Spinal cord (tissue), 10 donors: ENCODE results near the gene OGDH. TPM values are rescaled to one million over a fixed set of nuclear protein-coding genes. Genes with fewer than 3 reads are reported as not detected.
A peak's percentile ranks its signal among the peaks of the same experiment; 100 is the strongest.
"Not testable (repeated sequence)": the region's sequence is repeated elsewhere in the genome, so short reads cannot be mapped to it uniquely, and the experiment has no call there.

Source experiments
- DNase-seq, 6 donors: peaks; one replicate each; pipeline versions ENCODE4 v3.0.0 to v3.0.0-alpha.2; 2013 to 2015; ENCODE audit warnings: low spot score in 6 of 6, low read depth in 4 of 6
- H3K27ac ChIP-seq: one replicate; pipeline ENCODE4 v1.5.1; 2013; ENCODE audit warnings: low read depth, low read length, control low read depth
- H3K27me3 ChIP-seq: one replicate; pipeline ENCODE4 v1.6.1; 2013; ENCODE audit warnings: low read length; ENCODE audit not compliant: control insufficient read depth, insufficient read depth
- H3K36me3 ChIP-seq: one replicate; pipeline ENCODE4 v1.6.1; 2013; ENCODE audit warnings: low read length; ENCODE audit not compliant: control insufficient read depth, insufficient read depth
- H3K4me1 ChIP-seq: one replicate; pipeline ENCODE4 v1.6.1; 2013; ENCODE audit warnings: low read length; ENCODE audit not compliant: control insufficient read depth, insufficient read depth
- H3K4me3 ChIP-seq: one replicate; pipeline ENCODE4 v1.5.1; 2013; ENCODE audit warnings: low read depth, low read length, control low read depth
- H3K9me3 ChIP-seq: one replicate; pipeline ENCODE4 v1.6.1; 2013; ENCODE audit warnings: low read length; ENCODE audit not compliant: control insufficient read depth, insufficient read depth
- WGBS: methylation state at CpG from one replicate; pipeline ENCODE4 v1.1.5; 2013; ENCODE audit warnings: missing lambda C conversion rate; ENCODE audit not compliant: insufficient coverage; 5-methylcytosine and 5-hydroxymethylcytosine counted together
- long read RNA-seq, 4 donors: transcript quantifications; one replicate each; lab custom pipeline, GENCODE V29; 2026
- polyA plus RNA-seq, 2 donors: library from polyadenylated mRNA; unstranded; fragments of 120-200 nt; gene quantifications; one replicate each; pipeline ENCODE4 v1.2.1, GENCODE V29; 2013; ENCODE audit not compliant: insufficient read length in 2 of 2
- total RNA-seq, 2 donors: library from RNA; depleted of rRNA in 1 of 2; stranded (reverse); fragments of 120-200 nt in 1 of 2; fragments of >200 nt in 1 of 2; gene quantifications; one replicate each; pipeline versions ENCODE4 v1.2.3 to v1.2.4, GENCODE V29; 2013 to 2014
- donor health status: healthy.

Gene OGDH
- total RNA-seq (10 to 100 TPM; 63.8 to 63.9 TPM), polyA plus RNA-seq (10 to 100 TPM; 74.8 to 78.6 TPM)
- long read RNA-seq, donor 1, full-length matches to known transcripts, result 10 of 10 reads
- long read RNA-seq, donor 1, partial matches to known transcripts, result 0 of 10 reads
- long read RNA-seq, donor 1, other reads (novel, unspliced or antisense), result 0 of 10 reads
- long read RNA-seq, donor 2, full-length matches to known transcripts, result 2 of 2 reads
- long read RNA-seq, donor 2, partial matches to known transcripts, result 0 of 2 reads
- long read RNA-seq, donor 2, other reads (novel, unspliced or antisense), result 0 of 2 reads
- long read RNA-seq, donor 3, full-length matches to known transcripts, result 1 of 1 reads
- long read RNA-seq, donor 3, partial matches to known transcripts, result 0 of 1 reads
- long read RNA-seq, donor 3, other reads (novel, unspliced or antisense), result 0 of 1 reads
- long read RNA-seq, donor 4, full-length matches to known transcripts, result 3 of 3 reads
- long read RNA-seq, donor 4, partial matches to known transcripts, result 0 of 3 reads
- long read RNA-seq, donor 4, other reads (novel, unspliced or antisense), result 0 of 3 reads

DNA sequence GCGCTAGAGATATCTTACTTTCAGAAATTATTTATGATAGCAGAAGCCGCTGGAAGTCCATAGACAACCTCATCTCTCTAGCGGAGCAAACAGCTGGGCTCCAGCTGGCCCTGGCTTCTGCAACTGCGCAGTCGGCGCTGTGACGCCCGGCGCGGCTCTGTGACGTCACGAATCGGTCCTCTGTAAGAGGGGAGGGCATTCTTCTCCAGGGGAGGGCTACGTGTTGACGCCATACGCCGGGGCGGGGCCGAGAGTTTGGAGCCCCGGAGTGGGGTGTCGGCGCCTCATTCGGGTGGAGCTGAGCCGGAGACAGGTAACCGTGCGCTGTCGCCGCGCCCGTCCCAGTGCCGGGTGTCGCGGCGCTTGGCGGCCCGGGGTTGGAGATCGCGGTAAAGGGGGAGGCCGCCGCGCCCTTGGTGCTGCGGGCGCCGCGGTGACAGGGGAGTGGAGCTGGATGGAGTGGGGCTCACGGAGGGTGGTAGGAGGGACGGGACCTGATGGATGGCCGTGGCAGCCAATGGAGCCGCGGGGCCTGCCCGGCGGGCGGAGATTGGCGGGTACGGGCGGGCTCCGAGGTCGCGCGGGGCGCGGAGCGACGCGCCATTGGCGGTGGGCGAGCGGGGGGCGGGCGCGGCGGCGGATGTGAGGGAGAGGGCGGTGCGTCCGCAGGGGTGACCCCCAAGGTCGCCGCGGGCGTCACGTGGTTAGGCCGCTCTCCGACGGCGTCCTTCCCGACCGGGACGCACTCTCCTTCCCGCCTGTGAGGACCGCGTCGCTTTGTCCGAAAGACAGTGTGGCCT lies at the start of gene OGDH:
TSS of gene OGDH (plus strand) at position 287 of the 800 bp plus-strand sequence. CDS start 17,717 bp downstream, outside the sequence.
- H3K9me3 ChIP-seq, result no peaks in the 10 kb centered on the region
- peak within 1 kb of the TSS; percentile 95 for H3K4me3 ChIP-seq
- H3K36me3 ChIP-seq, result no peaks in the 10 kb centered on the region
- no peaks in the 10 kb centered on the region for H3K27me3 ChIP-seq
- 0% methylated on average over 91 of the region's 93 CpGs for WGBS
- peaks cover 20% of the 10 kb centered on the region for H3K4me1 ChIP-seq
- H3K27ac ChIP-seq, result peak within 1 kb of the TSS; percentile 94
- peak; percentile 95 to 100 (median 98) for DNase-seq

DNA sequence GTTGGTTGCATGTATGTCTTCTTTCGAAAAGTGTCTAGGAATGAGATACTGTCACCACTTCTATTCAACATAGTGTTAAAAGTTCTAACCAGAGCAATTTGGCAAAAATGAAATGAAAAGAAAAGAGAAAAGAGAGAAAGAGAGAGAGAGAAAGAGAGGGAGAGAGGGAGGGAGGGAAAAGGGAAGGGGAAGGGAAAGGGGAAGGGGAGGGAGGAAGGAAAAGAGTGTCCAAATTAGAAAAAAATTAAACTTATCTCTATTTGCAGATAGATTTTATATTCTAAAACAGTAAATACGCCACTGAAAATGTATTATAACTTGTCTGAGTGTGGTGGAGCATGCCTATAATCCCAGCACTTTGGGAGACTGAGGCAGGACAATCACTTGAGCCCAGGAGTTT lies 48.9 kb upstream of the OGDH start:
- no peak for DNase-seq
- no peak overlapping the region for H3K4me3 ChIP-seq
- no peaks in the 10 kb centered on the region for H3K4me1 ChIP-seq
- H3K27ac ChIP-seq, result no peak overlapping the region
- H3K36me3 ChIP-seq, result no peaks in the 10 kb centered on the region
- H3K9me3 ChIP-seq, result no peaks in the 10 kb centered on the region
- WGBS, result no CpG with 5 or more reads among the region's 2 CpGs
- no peaks in the 10 kb centered on the region for H3K27me3 ChIP-seq

DNA sequence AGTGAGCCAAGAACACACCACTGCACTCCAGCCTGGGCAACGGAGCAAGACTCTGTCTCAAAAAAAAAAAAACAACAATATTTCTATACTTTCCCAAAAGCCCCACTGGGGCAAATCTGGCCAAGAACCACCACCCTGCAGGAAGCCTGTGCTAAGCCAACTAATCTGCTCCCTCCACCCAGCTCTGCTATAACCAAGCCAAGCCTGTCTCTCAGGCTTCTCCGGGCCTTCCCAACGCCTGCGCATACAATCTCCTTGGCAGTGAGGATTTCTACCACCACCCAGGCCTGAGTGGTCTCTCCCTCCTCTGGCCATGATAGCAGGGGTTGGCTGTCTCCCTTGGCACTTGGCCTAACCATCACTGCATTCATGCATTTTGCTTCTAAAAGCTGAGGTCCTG lies 46.9 kb upstream of the OGDH start:
- WGBS, result 63% methylated on average over 3 of the region's 4 CpGs
- DNase-seq, result no peak
- Histone ChIP-seq H3K36me3 (peaks cover 10% of the 10 kb centered on the region), H3K9me3 (no peaks in the 10 kb centered on the region), H3K4me1 (no peaks in the 10 kb centered on the region), H3K4me3 (no peak overlapping the region), H3K27ac (no peak overlapping the region), H3K27me3 (no peaks in the 10 kb centered on the region)

DNA sequence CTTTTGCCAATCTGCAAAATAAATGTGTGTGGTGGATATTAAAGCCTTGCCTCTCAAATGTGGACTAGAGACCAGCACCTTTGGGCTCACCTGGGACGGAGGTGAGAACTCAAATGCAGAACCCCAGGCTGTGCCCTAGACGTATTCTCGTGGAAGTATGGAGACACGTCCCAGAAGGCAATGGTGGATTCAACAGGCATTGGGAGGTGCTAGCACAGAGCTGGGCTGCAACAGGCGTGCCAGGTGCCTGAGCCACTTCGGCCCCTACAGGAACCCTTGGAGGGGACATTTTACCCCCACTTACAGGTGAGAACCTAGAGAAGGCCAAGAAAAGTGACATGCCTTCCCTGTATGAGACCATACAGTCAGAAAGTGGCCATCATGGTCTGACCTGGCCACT lies 44.9 kb upstream of the OGDH start:
- H3K36me3 ChIP-seq, result peaks cover 30% of the 10 kb centered on the region
- no peak for DNase-seq
- H3K9me3 ChIP-seq, result no peaks in the 10 kb centered on the region
- WGBS, result 84% methylated on average over 6 of the region's 6 CpGs
- H3K27me3 ChIP-seq, result no peaks in the 10 kb centered on the region
- H3K4me1 ChIP-seq, result no peaks in the 10 kb centered on the region
- no peak overlapping the region for H3K4me3 ChIP-seq
- H3K27ac ChIP-seq, result no peak overlapping the region

DNA sequence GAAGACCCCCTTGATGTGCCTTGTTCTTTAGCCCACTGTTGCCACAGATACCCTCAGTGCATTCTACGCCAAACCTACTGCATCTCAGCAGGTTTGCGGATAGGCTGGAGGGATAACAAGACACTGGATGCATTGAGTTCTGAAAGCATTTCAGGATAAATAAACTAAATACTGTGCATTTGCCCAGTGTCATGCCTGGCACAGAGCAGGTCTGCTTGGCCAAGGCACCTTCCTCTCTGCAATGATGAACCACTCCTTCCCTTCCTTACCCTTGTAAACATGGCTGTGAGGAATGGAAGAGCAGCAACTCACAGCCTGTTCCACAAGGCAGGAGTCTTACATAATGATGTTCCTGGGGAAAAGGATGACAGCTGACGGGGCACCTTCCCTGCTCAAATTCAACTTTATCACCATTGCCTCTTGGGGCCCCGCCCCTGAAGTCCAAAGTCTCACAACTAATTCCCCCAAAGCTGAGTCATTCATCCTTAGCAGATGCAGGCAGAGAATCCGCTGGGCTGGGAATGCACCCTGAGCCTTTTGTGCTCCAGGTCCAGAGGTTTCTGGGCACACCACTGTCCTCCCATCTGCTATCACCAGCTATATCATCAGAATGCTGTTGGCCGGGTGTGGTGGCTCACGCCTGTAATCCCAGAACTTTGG lies 44.3 kb upstream of the OGDH start:
- Histone ChIP-seq H3K4me3 (no peak overlapping the region), H3K36me3 (peaks cover 35% of the 10 kb centered on the region), H3K4me1 (no peaks in the 10 kb centered on the region), H3K27me3 (no peaks in the 10 kb centered on the region), H3K27ac (no peak overlapping the region), H3K9me3 (no peaks in the 10 kb centered on the region)
- 88% methylated on average over 7 of the region's 7 CpGs for WGBS
- no peak for DNase-seq

DNA sequence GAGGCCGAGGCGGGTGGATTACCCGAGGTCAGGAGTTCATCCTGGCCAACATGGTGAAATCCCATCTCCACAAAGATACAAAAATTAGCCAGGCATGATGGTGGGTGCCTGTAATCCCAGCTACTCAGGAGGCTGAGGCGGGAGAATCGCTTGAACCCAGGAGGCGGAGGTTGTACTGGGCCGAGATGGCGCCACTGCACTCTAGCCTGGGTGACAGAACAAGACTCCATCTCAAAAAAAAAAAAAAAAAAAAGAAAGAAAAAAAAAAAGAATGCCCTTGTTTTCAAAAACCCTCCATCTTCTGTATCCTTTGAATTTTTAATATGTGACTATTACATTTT lies 43.8 kb upstream of the OGDH start:
- not testable (repeated sequence) for H3K27ac ChIP-seq, H3K4me3 ChIP-seq, DNase-seq, H3K27me3 ChIP-seq, H3K4me1 ChIP-seq, H3K9me3 ChIP-seq
- H3K36me3 ChIP-seq, result peaks cover 40% of the 10 kb centered on the region
- WGBS, result 100% methylated on average over 3 of the region's 8 CpGs

DNA sequence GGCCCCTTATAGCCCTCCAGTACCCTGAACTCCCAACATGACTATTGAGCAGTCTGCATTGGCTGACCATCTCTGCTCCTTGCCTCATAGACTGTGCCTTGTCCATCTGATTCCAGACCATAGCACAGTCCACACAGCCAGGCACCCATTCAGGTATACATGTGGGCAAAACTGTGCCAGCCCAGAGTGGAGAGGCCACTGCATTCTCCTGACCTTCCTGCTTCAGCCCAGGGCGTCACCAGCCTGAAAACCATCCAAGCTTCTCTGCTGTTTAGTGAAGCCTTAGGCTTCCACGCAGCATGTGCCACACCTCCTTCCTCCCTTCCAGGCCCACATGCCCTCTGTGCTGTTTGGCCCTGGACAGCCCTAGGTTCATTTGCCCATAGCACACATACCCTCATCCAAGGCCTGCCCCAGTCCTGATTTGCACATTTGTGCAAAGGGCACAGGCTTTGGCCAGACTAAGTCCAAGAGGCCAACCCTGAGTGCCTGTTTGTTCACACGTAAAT lies 43.2 kb upstream of the OGDH start:
- WGBS, result 97% methylated on average over 3 of the region's 3 CpGs
- Histone ChIP-seq H3K9me3 (no peaks in the 10 kb centered on the region), H3K36me3 (peaks cover 47% of the 10 kb centered on the region), H3K4me1 (no peaks in the 10 kb centered on the region), H3K27ac (no peak overlapping the region), H3K4me3 (no peak overlapping the region), H3K27me3 (no peaks in the 10 kb centered on the region)
- DNase-seq, result no peak

DNA sequence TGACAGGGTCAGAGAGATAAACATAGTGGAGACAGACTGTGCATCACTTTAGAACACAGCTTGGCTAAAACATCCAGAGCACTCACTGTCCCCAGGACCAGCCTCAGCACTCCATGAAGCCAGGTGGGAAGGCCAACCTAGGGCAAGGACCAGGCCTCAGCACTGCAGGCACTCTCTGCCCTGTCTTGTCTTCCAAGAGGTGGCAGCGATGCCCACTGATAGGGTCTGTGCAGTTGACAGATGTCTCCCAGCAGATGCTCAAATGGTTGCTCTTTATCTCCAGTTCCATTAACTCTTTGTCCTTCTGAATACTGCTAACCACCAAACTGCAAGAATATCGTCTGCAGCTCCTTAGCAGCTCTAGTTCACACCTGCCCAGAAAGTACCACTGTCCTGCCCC lies 41.8 kb upstream of the OGDH start:
- DNase-seq, result no peak
- Histone ChIP-seq H3K36me3 (peaks cover 60% of the 10 kb centered on the region), H3K27ac (no peak overlapping the region), H3K9me3 (no peaks in the 10 kb centered on the region), H3K4me1 (no peaks in the 10 kb centered on the region), H3K27me3 (no peaks in the 10 kb centered on the region), H3K4me3 (no peak overlapping the region)
- WGBS, result 82% methylated on average over 2 of the region's 2 CpGs

DNA sequence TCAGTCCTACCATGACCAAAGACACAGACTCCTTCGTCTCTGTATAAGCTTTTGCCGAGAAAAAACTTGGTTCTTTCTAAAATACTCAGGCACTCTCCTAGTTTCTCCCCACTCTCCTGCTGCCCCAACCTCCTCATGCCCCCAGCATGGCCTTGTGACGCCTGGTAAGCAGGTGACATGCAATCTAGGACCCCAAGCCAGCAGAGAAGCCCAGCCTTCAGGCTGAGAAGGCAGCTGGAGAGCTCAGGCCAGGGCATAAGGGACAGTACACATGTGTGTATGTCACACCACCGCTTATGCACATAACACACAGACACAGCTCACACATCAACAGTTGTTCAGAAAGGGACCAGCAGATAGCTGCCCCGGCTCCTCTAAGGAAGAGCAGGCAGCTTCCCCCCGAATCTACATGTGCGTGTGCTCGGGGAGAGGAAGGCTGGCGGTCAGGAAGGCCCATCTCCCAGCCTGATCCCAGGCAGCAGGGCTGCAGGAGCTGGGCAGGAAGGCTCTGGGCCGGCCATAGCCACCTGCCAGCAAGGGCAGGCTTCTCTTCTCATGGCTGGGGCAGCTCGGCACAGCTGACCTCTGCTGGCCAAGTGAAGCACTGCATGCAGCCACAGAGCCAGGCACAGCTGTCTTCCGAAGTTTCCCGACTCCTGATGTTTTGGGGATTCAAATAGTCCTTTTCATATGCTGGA lies 41.2 kb upstream of the OGDH start:
- peak in 2 of 6 donors; percentile 43 to 60 for DNase-seq
- WGBS, result 57% methylated on average over 11 of the region's 13 CpGs
- H3K27ac ChIP-seq, result no peak overlapping the region

More for the DNA sequence above, 41.2 kb upstream of the OGDH start:
- H3K4me3 ChIP-seq, result no peak overlapping the region
- H3K27me3 ChIP-seq, result no peaks in the 10 kb centered on the region
- peaks cover 67% of the 10 kb centered on the region for H3K36me3 ChIP-seq
- no peaks in the 10 kb centered on the region for H3K4me1 ChIP-seq
- no peaks in the 10 kb centered on the region for H3K9me3 ChIP-seq
